Activated T-cell treated with anti-CD3 and anti-CD28 coated beads, Interleukin-2, amount 50 U/mL, for 24 hours (primary cell): ENCODE measurements around the gene RUSC1.
A peak's percentile ranks its signal among the peaks of the same experiment; 100 is the strongest.

ENCODE experiments used
- DNase-seq: peaks from one replicate; pipeline ENCODE4 v3.0.0-alpha.2; 2020
- H3K27ac Mint-ChIP-seq: 2 replicates; pipeline ENCODE4 v1.8.0; 2020; ENCODE audit warnings: mild to moderate bottlenecking, mixed read lengths
- H3K27me3 Mint-ChIP-seq: 2 replicates; pipeline ENCODE4 v1.8.0; 2020; ENCODE audit warnings: mixed read lengths
- H3K36me3 Mint-ChIP-seq: 2 replicates; pipeline ENCODE4 v1.8.0; 2020; ENCODE audit warnings: low read depth, mixed read lengths
- H3K4me1 Mint-ChIP-seq: 2 replicates; pipeline ENCODE4 v1.8.0; 2020; ENCODE audit warnings: low read depth, mixed read lengths
- H3K4me3 Mint-ChIP-seq: 2 replicates; pipeline ENCODE4 v1.8.0; 2020; ENCODE audit warnings: mild to moderate bottlenecking, moderate library complexity, mixed read lengths
- H3K9me3 Mint-ChIP-seq: 2 replicates; pipeline ENCODE4 v1.8.0; 2020; ENCODE audit warnings: mixed read lengths

The RUSC1 gene

GRCh38 chr1:155307247-155307740, 13.4 kb upstream of the RUSC1 start:
- Mint-ChIP-seq H3K4me3 (peak overlapping the region; percentile 98), H3K27ac (peak overlapping the region; percentile 98)

GRCh38 chr1:155308493-155309422, 11.9 kb upstream of the RUSC1 start, which contains the start of gene FDPS:
FDPS (plus strand) TSS chr1:155308866; CDS start chr1:155309790, 924 bp downstream.
- Mint-ChIP-seq H3K36me3 (peaks cover 50% of the 10 kb centered on the region), H3K27me3 (no peaks in the 10 kb centered on the region), H3K27ac (peak within 1 kb of the TSS; percentile 98), H3K4me3 (peak within 1 kb of the TSS; percentile 98), H3K9me3 (no peaks in the 10 kb centered on the region), H3K4me1 (peaks cover 41% of the 10 kb centered on the region)
- peak; percentile 94 for DNase-seq

More at GRCh38 chr1:155307247-155307740, 13.4 kb upstream of the RUSC1 start:
- Mint-ChIP-seq H3K27me3 (no peaks in the 10 kb centered on the region), H3K4me1 (peaks cover 33% of the 10 kb centered on the region), H3K9me3 (no peaks in the 10 kb centered on the region), H3K36me3 (peaks cover 35% of the 10 kb centered on the region)
- DNase-seq = no peak

- H3K27me3 Mint-ChIP-seq = no peaks in the 10 kb centered on the region
- H3K9me3 Mint-ChIP-seq = no peaks in the 10 kb centered on the region
- peak; percentile 36 for DNase-seq
- H3K36me3 Mint-ChIP-seq = peaks cover 56% of the 10 kb centered on the region
- H3K4me1 Mint-ChIP-seq = peaks cover 41% of the 10 kb centered on the region
- H3K4me3 Mint-ChIP-seq = peak overlapping the region; percentile 98
- peak overlapping the region; percentile 98 for H3K27ac Mint-ChIP-seq
Measured at GRCh38 chr1:155309423-155310021, 11.2 kb upstream of the RUSC1 start.

- no peak for DNase-seq
- Mint-ChIP-seq H3K27ac (peak overlapping the region; percentile 81), H3K27me3 (no peaks in the 10 kb centered on the region), H3K4me1 (peaks cover 32% of the 10 kb centered on the region), H3K9me3 (no peaks in the 10 kb centered on the region), H3K36me3 (peaks cover 88% of the 10 kb centered on the region), H3K4me3 (no peak overlapping the region)
Measured at GRCh38 chr1:155313261-155313660, 7.4 kb upstream of the RUSC1 start.

- no peaks in the 10 kb centered on the region for H3K9me3 Mint-ChIP-seq
- H3K4me1 Mint-ChIP-seq = peaks cover 36% of the 10 kb centered on the region
- H3K27ac Mint-ChIP-seq = peak overlapping the region; percentile 22
- no peaks in the 10 kb centered on the region for H3K27me3 Mint-ChIP-seq
- H3K4me3 Mint-ChIP-seq = no peak overlapping the region
- H3K36me3 Mint-ChIP-seq = peaks cover 91% of the 10 kb centered on the region
- DNase-seq = no peak
Measured at GRCh38 chr1:155316922-155317321, 3.8 kb upstream of the RUSC1 start.

- Mint-ChIP-seq H3K9me3 (no peaks in the 10 kb centered on the region), H3K27me3 (no peaks in the 10 kb centered on the region), H3K4me3 (no peak overlapping the region), H3K36me3 (peaks cover 86% of the 10 kb centered on the region), H3K4me1 (peaks cover 36% of the 10 kb centered on the region), H3K27ac (no peak overlapping the region)
- no peak for DNase-seq
Measured at GRCh38 chr1:155318082-155318481, 2.6 kb upstream of the RUSC1 start.

- no peaks in the 10 kb centered on the region for H3K27me3 Mint-ChIP-seq
- peaks cover 31% of the 10 kb centered on the region for H3K4me1 Mint-ChIP-seq
Measured at GRCh38 chr1:155319536-155319935, 1.2 kb upstream of the RUSC1 start.

GRCh38 chr1:155320252-155320651, 442 bp upstream of the RUSC1 start:
- Mint-ChIP-seq H3K27ac (peak overlapping the region; percentile 70), H3K4me1 (peaks cover 31% of the 10 kb centered on the region), H3K36me3 (peaks cover 65% of the 10 kb centered on the region), H3K4me3 (peak overlapping the region; percentile 82), H3K9me3 (no peaks in the 10 kb centered on the region), H3K27me3 (no peaks in the 10 kb centered on the region)
- DNase-seq = no peak

More at GRCh38 chr1:155319536-155319935, 1.2 kb upstream of the RUSC1 start:
- Mint-ChIP-seq H3K9me3 (no peaks in the 10 kb centered on the region), H3K36me3 (peaks cover 73% of the 10 kb centered on the region), H3K4me3 (no peak overlapping the region), H3K27ac (no peak overlapping the region)
- no peak for DNase-seq

- peak overlapping the region; percentile 63 for H3K27ac Mint-ChIP-seq
- H3K4me1 Mint-ChIP-seq = peaks cover 40% of the 10 kb centered on the region
- no peak for DNase-seq
- H3K36me3 Mint-ChIP-seq = peaks cover 62% of the 10 kb centered on the region
- no peaks in the 10 kb centered on the region for H3K9me3 Mint-ChIP-seq
- H3K4me3 Mint-ChIP-seq = peak overlapping the region; percentile 82
- no peaks in the 10 kb centered on the region for H3K27me3 Mint-ChIP-seq
Measured at GRCh38 chr1:155321639-155322503, 1.2 kb downstream of the RUSC1 start.

- no peaks in the 10 kb centered on the region for H3K27me3 Mint-ChIP-seq
- H3K4me3 Mint-ChIP-seq = peak overlapping the region; percentile 82
- DNase-seq = no peak
- H3K9me3 Mint-ChIP-seq = no peaks in the 10 kb centered on the region
- peaks cover 61% of the 10 kb centered on the region for H3K36me3 Mint-ChIP-seq
- peak overlapping the region; percentile 63 for H3K27ac Mint-ChIP-seq
- H3K4me1 Mint-ChIP-seq = peaks cover 46% of the 10 kb centered on the region
Measured at GRCh38 chr1:155322571-155322952, 1.9 kb downstream of the RUSC1 start.

- Mint-ChIP-seq H3K4me1 (peaks cover 46% of the 10 kb centered on the region), H3K9me3 (no peaks in the 10 kb centered on the region), H3K36me3 (peaks cover 61% of the 10 kb centered on the region), H3K4me3 (peak overlapping the region; percentile 82), H3K27ac (peak overlapping the region; percentile 91), H3K27me3 (no peaks in the 10 kb centered on the region)
- peak; percentile 95 for DNase-seq
Measured at GRCh38 chr1:155322953-155323728, 2.4 kb downstream of the RUSC1 start.

GRCh38 chr1:155323729-155324036, 3.0 kb downstream of the RUSC1 start:
- DNase-seq = peak; percentile 89
- Mint-ChIP-seq H3K27ac (peak overlapping the region; percentile 91), H3K36me3 (peaks cover 61% of the 10 kb centered on the region)

GRCh38 chr1:155324037-155324716, 3.5 kb downstream of the RUSC1 start:
- peak; percentile 93 for DNase-seq
- Mint-ChIP-seq H3K27me3 (no peaks in the 10 kb centered on the region), H3K36me3 (peaks cover 58% of the 10 kb centered on the region), H3K9me3 (no peaks in the 10 kb centered on the region), H3K27ac (peak overlapping the region; percentile 91), H3K4me1 (peaks cover 43% of the 10 kb centered on the region), H3K4me3 (peak overlapping the region; percentile 82)

More at GRCh38 chr1:155323729-155324036, 3.0 kb downstream of the RUSC1 start:
- no peaks in the 10 kb centered on the region for H3K27me3 Mint-ChIP-seq
- H3K9me3 Mint-ChIP-seq = no peaks in the 10 kb centered on the region
- H3K4me3 Mint-ChIP-seq = peak overlapping the region; percentile 82
- peaks cover 46% of the 10 kb centered on the region for H3K4me1 Mint-ChIP-seq
